Smooth muscle cell of the umbilical artery (primary cell): ENCODE data around the gene GAS1. TPM values are rescaled to one million over a fixed set of nuclear protein-coding genes. Genes with fewer than 3 reads are reported as not detected.

Experiments used
- total RNA-seq: library from RNA; depleted of rRNA; stranded (reverse); fragments of >200 nt; gene quantifications from 2 replicates; pipeline ENCODE4 v1.2.3, GENCODE V29; 2014

GAS1 gene
- 12.1 and 86.1 TPM in 2 replicates for total RNA-seq

GRCh38 chr9:86947146-86948073 lies at the start of gene GAS1:
Gene GAS1, minus strand, starts transcription at chr9:86947506. Its CDS starts 727 bp downstream, at chr9:86946779.

